Uterus (tissue), 2 donors: Measurements from ENCODE around the gene GTF2B.

Experiments
- POLR2A ChIP-seq, 2 donors: fragments of 450-650 bp; IDR thresholded peaks; one replicate each; pipeline ENCODE4 v1.6.1; 2016; ENCODE audit warnings: antibody characterized with exemption in 2 of 2, mild to moderate bottlenecking in 1 of 2, moderate library complexity in 1 of 2
- TF ChIP-seq, protein P1 (sequence below), 4 experiments: fragments of 200-600 bp in 2 of 4; fragments of 450-650 bp in 2 of 4; sonication (generic) in 2 of 4; IDR thresholded peaks; one replicate each; pipeline ENCODE4 v1.5.1; 2016 to 2019; ENCODE audit warnings: antibody characterized with exemption in 4 of 4, mild to moderate bottlenecking in 2 of 4, moderate library complexity in 1 of 4

DNA sequence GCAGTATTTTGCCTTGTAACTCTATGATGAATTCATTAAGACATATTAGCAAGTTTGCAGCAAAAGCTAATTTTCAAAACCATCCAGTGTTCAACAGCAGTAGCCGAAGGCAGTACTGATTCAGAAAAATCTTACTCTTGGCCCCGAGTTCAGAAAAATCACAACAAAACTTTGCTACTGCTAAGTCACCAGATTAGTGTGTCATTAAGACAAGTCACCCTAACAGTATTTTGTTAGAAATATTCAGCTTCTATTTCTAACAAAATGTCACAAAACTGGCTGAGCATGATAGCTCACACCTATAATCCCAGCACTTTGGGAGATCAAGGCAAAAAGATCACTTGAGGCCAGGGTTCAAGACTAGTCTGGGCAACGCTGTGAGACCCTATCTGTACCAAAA is 8.2 kb downstream of the GTF2B start:
- TF ChIP-seq, protein P1, sequence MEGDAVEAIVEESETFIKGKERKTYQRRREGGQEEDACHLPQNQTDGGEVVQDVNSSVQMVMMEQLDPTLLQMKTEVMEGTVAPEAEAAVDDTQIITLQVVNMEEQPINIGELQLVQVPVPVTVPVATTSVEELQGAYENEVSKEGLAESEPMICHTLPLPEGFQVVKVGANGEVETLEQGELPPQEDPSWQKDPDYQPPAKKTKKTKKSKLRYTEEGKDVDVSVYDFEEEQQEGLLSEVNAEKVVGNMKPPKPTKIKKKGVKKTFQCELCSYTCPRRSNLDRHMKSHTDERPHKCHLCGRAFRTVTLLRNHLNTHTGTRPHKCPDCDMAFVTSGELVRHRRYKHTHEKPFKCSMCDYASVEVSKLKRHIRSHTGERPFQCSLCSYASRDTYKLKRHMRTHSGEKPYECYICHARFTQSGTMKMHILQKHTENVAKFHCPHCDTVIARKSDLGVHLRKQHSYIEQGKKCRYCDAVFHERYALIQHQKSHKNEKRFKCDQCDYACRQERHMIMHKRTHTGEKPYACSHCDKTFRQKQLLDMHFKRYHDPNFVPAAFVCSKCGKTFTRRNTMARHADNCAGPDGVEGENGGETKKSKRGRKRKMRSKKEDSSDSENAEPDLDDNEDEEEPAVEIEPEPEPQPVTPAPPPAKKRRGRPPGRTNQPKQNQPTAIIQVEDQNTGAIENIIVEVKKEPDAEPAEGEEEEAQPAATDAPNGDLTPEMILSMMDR (IDR thresholded peaks at IDR 0.05) = no peak
- TF ChIP-seq POLR2A (IDR thresholded peaks at IDR 0.05) = no peak
